Panc1 (cell line): Measurements from ENCODE around the gene SLC30A4.

Experiments used
- POLR2AphosphoS5 ChIP-seq: IDR thresholded peaks from 2 replicates; pipeline ENCODE4 v1.6.1; 2012; ENCODE audit warnings: mild to moderate bottlenecking, low read depth, low read length, moderate library complexity
- SIN3A ChIP-seq: IDR thresholded peaks from 2 replicates; pipeline ENCODE4 v1.6.1; 2012; ENCODE audit warnings: low read depth, mild to moderate bottlenecking, low read length, moderate library complexity, borderline replicate concordance; ENCODE audit not compliant: insufficient read depth
- TCF7L2 ChIP-seq: IDR thresholded peaks from 2 replicates; pipeline ENCODE4 v1.6.1; 2011; ENCODE audit warnings: mild to moderate bottlenecking, low read depth, low read length, inconsistent platforms
- TF ChIP-seq, protein P1 (sequence below): fragments of 450-650 bp; IDR thresholded peaks from 2 replicates; pipeline ENCODE4 v1.5.1; 2017; ENCODE audit warnings: mild to moderate bottlenecking
- TF ChIP-seq, protein P2 (sequence below), 2 experiments: IDR thresholded peaks; 2 replicates each; pipeline ENCODE4 v1.6.1; 2011 to 2012; ENCODE audit warnings: low read depth in 2 of 2, control low read depth in 1 of 2, low read length in 1 of 2, mild to moderate bottlenecking in 1 of 2, moderate library complexity in 1 of 2; ENCODE audit not compliant: insufficient read depth in 1 of 2

DNA sequence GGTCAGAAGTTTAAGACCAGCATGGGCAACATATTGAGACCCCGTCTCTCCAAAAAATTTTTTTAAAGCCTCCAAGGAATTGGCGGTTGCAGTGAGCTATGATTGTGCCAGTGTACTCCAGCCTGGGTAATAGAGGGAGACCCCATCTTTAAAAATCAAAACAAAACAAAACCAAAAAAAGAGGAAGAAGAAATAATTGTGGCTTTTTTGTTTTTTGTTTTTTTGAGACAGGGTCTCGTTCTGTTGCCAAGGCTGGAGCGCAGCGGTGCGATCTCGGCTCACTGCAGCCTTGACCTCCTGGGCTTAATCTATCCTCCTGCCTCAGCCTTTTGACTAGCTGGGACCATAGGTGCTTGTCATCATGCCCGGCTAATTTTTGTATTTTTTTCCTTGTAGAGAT is 4.5 kb upstream of the SLC30A4 start:
- TF ChIP-seq, protein P1, sequence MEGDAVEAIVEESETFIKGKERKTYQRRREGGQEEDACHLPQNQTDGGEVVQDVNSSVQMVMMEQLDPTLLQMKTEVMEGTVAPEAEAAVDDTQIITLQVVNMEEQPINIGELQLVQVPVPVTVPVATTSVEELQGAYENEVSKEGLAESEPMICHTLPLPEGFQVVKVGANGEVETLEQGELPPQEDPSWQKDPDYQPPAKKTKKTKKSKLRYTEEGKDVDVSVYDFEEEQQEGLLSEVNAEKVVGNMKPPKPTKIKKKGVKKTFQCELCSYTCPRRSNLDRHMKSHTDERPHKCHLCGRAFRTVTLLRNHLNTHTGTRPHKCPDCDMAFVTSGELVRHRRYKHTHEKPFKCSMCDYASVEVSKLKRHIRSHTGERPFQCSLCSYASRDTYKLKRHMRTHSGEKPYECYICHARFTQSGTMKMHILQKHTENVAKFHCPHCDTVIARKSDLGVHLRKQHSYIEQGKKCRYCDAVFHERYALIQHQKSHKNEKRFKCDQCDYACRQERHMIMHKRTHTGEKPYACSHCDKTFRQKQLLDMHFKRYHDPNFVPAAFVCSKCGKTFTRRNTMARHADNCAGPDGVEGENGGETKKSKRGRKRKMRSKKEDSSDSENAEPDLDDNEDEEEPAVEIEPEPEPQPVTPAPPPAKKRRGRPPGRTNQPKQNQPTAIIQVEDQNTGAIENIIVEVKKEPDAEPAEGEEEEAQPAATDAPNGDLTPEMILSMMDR, result no peak
- TF ChIP-seq, protein P2, sequence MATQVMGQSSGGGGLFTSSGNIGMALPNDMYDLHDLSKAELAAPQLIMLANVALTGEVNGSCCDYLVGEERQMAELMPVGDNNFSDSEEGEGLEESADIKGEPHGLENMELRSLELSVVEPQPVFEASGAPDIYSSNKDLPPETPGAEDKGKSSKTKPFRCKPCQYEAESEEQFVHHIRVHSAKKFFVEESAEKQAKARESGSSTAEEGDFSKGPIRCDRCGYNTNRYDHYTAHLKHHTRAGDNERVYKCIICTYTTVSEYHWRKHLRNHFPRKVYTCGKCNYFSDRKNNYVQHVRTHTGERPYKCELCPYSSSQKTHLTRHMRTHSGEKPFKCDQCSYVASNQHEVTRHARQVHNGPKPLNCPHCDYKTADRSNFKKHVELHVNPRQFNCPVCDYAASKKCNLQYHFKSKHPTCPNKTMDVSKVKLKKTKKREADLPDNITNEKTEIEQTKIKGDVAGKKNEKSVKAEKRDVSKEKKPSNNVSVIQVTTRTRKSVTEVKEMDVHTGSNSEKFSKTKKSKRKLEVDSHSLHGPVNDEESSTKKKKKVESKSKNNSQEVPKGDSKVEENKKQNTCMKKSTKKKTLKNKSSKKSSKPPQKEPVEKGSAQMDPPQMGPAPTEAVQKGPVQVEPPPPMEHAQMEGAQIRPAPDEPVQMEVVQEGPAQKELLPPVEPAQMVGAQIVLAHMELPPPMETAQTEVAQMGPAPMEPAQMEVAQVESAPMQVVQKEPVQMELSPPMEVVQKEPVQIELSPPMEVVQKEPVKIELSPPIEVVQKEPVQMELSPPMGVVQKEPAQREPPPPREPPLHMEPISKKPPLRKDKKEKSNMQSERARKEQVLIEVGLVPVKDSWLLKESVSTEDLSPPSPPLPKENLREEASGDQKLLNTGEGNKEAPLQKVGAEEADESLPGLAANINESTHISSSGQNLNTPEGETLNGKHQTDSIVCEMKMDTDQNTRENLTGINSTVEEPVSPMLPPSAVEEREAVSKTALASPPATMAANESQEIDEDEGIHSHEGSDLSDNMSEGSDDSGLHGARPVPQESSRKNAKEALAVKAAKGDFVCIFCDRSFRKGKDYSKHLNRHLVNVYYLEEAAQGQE (IDR thresholded peaks at IDR 0.05; ENCODE audit: insufficient read depth in 1 of 2, low read depth in 2 of 2, low read length in 1 of 2), result no peak
- TF ChIP-seq POLR2AphosphoS5 (no peak), SIN3A (no peak), TCF7L2 (no peak)
